Measurements from ENCODE around the gene SPATA18.

GRCh38 chr4:52028970-52029369 lies 22.1 kb upstream of the SPATA18 start:
- no peak for TF ChIP-seq CTCF (IDR thresholded peaks at IDR 0.05 in 2 of 3, conservative IDR thresholded peaks at IDR 0.05 in 1 of 3; ENCODE audit: borderline replicate concordance in 1 of 3, insufficient read depth in 1 of 3, low read depth in 2 of 3, low read length in 2 of 3)
- TF ChIP-seq SRF (IDR thresholded peaks at IDR 0.05; ENCODE audit: low read depth), result no peak
- no peak for TF ChIP-seq REST (IDR thresholded peaks at IDR 0.05; ENCODE audit: low read depth)
- TF ChIP-seq POLR2A (IDR thresholded peaks at IDR 0.05; ENCODE audit: borderline replicate concordance, extremely low read depth, insufficient read depth, insufficient read length), result no peak
- TF ChIP-seq ZNF274 (IDR thresholded peaks at IDR 0.05; ENCODE audit: low read depth, low read length), result no peak
- no peak for TF ChIP-seq RAD21 (IDR thresholded peaks at IDR 0.05; ENCODE audit: low read depth)
- TF ChIP-seq EZH2 (IDR thresholded peaks at IDR 0.05), result no peak
- TF ChIP-seq YY1 (IDR thresholded peaks at IDR 0.05; ENCODE audit: extremely low read depth, insufficient replicate concordance, low read depth, low read length), result no peak
- no peak for TF ChIP-seq POLR2AphosphoS5 (IDR thresholded peaks at IDR 0.05; ENCODE audit: low read depth, low read length)
- TF ChIP-seq MAX (IDR thresholded peaks at IDR 0.05), result no peak
- no peak for TF ChIP-seq ELF1 (IDR thresholded peaks at IDR 0.05; ENCODE audit: borderline replicate concordance, low read depth)
- no peak for TF ChIP-seq EZH2phosphoT487 (IDR thresholded peaks at IDR 0.05; ENCODE audit: borderline replicate concordance)
- no peak for TF ChIP-seq SP1 (IDR thresholded peaks at IDR 0.05; ENCODE audit: low read depth)
